Measurements from ENCODE around the gene INTS7.

The INTS7 gene

DNA sequence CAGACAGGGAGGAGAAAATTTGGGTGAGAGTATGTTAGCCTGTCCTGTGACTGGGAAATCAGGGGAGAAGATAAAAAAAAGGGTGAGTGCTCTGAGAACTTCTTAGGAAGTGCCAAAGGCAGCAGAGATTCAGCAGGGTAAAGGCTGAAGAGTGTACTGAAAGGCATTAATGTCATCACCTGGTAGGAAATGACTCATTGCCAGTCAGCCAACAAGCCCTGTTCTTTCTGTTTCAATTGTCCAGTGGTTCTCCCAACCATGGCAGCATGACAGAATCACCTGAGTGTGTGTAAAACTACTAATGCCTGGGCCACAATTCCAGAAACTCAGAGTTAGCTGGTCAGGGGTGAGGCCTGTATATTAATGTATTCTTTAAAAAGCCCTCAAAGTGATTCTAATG, 83.5 kb downstream of the INTS7 start:
- Histone ChIP-seq H3K9ac (ENCODE audit: low read depth, low read length, poor library complexity, severe bottlenecking) (no peak overlapping the region), H4K20me1 (ENCODE audit: insufficient read depth, low read length, poor library complexity, severe bottlenecking) (no peaks in the 10 kb centered on the region), H3K4me1 (ENCODE audit: insufficient read depth, low read length, poor library complexity, severe bottlenecking) (peaks cover 12% of the 10 kb centered on the region), H2AFZ (ENCODE audit: low read length) (no peak overlapping the region), H3K4me3 (ENCODE audit: low read length, poor library complexity, severe bottlenecking) (no peak overlapping the region), H3F3A (ENCODE audit: low read depth) (no peaks in the 10 kb centered on the region), H3K27me3 (ENCODE audit: insufficient read depth, low read length, poor library complexity, severe bottlenecking) (no peaks in the 10 kb centered on the region), H3K9me2 (replicated peaks; ENCODE audit: low read depth, low read length) (no peaks in the 10 kb centered on the region), H3K4me2 (ENCODE audit: low read depth, low read length, poor library complexity, severe bottlenecking) (no peak overlapping the region), H3K79me2 (ENCODE audit: insufficient read depth, low read length) (no peaks in the 10 kb centered on the region), H3K9me3 (ENCODE audit: insufficient read depth, low read depth, low read length) (no peaks in the 10 kb centered on the region), H3K36me3 (ENCODE audit: insufficient read depth, low read length) (peaks cover 6% of the 10 kb centered on the region; the same call in 1 of the 2 replicates)
- no peak for TF ChIP-seq EZH2phosphoT487 (IDR thresholded peaks at IDR 0.05; ENCODE audit: borderline replicate concordance)
- TF ChIP-seq, protein P1, sequence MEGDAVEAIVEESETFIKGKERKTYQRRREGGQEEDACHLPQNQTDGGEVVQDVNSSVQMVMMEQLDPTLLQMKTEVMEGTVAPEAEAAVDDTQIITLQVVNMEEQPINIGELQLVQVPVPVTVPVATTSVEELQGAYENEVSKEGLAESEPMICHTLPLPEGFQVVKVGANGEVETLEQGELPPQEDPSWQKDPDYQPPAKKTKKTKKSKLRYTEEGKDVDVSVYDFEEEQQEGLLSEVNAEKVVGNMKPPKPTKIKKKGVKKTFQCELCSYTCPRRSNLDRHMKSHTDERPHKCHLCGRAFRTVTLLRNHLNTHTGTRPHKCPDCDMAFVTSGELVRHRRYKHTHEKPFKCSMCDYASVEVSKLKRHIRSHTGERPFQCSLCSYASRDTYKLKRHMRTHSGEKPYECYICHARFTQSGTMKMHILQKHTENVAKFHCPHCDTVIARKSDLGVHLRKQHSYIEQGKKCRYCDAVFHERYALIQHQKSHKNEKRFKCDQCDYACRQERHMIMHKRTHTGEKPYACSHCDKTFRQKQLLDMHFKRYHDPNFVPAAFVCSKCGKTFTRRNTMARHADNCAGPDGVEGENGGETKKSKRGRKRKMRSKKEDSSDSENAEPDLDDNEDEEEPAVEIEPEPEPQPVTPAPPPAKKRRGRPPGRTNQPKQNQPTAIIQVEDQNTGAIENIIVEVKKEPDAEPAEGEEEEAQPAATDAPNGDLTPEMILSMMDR (conservative IDR thresholded peaks at IDR 0.05; ENCODE audit: low read length), result no peak

DNA sequence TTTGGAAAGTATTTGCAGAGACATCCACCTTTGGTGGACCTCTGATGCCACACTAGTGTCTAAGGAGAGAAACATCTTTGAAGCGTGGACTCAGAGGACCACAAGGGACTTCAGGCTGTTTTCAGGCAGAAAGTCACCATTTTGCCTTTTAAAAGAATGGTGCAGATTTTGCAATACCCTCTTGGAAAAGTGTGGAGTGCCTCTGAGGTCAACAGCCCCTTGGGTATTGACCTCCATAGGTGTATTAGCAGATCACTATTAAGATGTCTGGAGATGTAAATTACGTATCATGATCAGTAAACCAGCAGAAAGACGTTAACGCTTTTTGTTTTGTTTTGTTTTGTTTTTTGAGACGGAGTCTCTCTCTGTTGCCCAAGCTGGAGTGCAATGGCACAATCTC, 87.0 kb downstream of the INTS7 start:
- peaks cover 17% of the 10 kb centered on the region; the same call in 1 of the 2 replicates for H3K36me3 ChIP-seq (ENCODE audit: insufficient read depth, low read length)
- no peaks in the 10 kb centered on the region for H3K9me2 ChIP-seq (replicated peaks; ENCODE audit: low read depth, low read length)
- no peak overlapping the region for H3K9ac ChIP-seq (ENCODE audit: low read depth, low read length, poor library complexity, severe bottlenecking)
- no peaks in the 10 kb centered on the region for H3K27me3 ChIP-seq (ENCODE audit: insufficient read depth, low read length, poor library complexity, severe bottlenecking)
- H3F3A ChIP-seq (ENCODE audit: low read depth), result no peaks in the 10 kb centered on the region
- peaks cover 12% of the 10 kb centered on the region for H3K4me1 ChIP-seq (ENCODE audit: insufficient read depth, low read length, poor library complexity, severe bottlenecking)
- no peak overlapping the region for H3K4me2 ChIP-seq (ENCODE audit: low read depth, low read length, poor library complexity, severe bottlenecking)
- no peak for TF ChIP-seq EZH2phosphoT487 (IDR thresholded peaks at IDR 0.05; ENCODE audit: borderline replicate concordance)
- TF ChIP-seq, protein P1 (conservative IDR thresholded peaks at IDR 0.05; ENCODE audit: low read length), result no peak
- no peaks in the 10 kb centered on the region for H4K20me1 ChIP-seq (ENCODE audit: insufficient read depth, low read length, poor library complexity, severe bottlenecking)
- H3K4me3 ChIP-seq (ENCODE audit: low read length, poor library complexity, severe bottlenecking), result no peak overlapping the region
- no peaks in the 10 kb centered on the region for H3K9me3 ChIP-seq (ENCODE audit: insufficient read depth, low read depth, low read length)
- H3K79me2 ChIP-seq (ENCODE audit: insufficient read depth, low read length), result no peaks in the 10 kb centered on the region
- H2AFZ ChIP-seq (ENCODE audit: low read length), result no peak overlapping the region

DNA sequence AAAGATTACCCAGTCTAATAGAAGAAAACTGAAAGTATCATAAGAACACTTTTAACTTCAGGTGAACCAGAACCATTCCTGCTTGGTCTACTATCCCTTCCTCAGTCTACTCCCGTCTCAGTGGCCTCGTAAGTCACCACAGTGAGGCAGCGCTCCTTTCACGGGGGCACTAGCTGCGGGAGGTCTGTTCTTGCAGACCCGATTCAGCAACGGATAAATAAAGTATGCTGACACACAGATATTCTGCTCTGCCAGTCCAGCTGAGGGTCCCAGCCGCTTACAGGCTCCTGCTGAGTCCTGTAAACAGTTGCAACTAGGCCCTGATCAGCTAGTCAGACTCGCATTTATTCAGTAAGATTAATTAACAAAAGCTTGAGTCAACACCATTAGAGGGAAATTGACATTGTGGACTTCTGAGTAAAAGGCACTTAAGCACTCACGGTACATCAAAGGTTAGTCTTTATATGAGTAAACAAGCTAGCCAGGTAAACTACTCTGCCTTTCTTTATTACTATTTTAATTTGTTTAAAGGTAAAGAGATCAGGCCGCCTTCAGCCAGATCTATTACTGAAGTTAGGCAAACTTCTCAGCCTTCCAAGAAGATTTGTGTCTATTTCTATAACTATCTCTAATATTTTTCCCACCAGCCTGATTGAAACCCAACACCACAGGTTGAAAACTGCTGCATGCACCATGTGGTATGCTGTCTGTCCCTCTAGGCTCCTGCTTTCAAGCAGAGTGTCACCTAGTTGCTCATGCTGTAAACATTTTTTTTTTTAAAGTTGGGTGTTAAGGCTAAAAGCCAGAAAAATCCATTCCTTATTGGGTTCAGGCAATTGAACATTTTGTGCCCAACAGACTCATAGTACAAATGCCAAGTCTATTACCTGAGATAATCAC, 87.7 kb downstream of the INTS7 start:
- peaks cover 10% of the 10 kb centered on the region for H3K4me1 ChIP-seq (ENCODE audit: insufficient read depth, low read length, poor library complexity, severe bottlenecking)
- no peaks in the 10 kb centered on the region for H3K9me2 ChIP-seq (replicated peaks; ENCODE audit: low read depth, low read length)
- H3K27me3 ChIP-seq (ENCODE audit: insufficient read depth, low read length, poor library complexity, severe bottlenecking), result no peaks in the 10 kb centered on the region
- no peak for TF ChIP-seq EZH2phosphoT487 (IDR thresholded peaks at IDR 0.05; ENCODE audit: borderline replicate concordance)
- TF ChIP-seq, protein P1 (conservative IDR thresholded peaks at IDR 0.05; ENCODE audit: low read length), result no peak
- H3K9me3 ChIP-seq (ENCODE audit: insufficient read depth, low read depth, low read length), result no peaks in the 10 kb centered on the region
- no peak overlapping the region for H3K4me3 ChIP-seq (ENCODE audit: low read length, poor library complexity, severe bottlenecking)
- H3K9ac ChIP-seq (ENCODE audit: low read depth, low read length, poor library complexity, severe bottlenecking), result no peak overlapping the region
- no peak overlapping the region for H3K4me2 ChIP-seq (ENCODE audit: low read depth, low read length, poor library complexity, severe bottlenecking)
- H3K36me3 ChIP-seq (ENCODE audit: insufficient read depth, low read length), result peaks cover 17% of the 10 kb centered on the region; the same call in 1 of the 2 replicates
- H2AFZ ChIP-seq (ENCODE audit: low read length), result no peak overlapping the region
- H4K20me1 ChIP-seq (ENCODE audit: insufficient read depth, low read length, poor library complexity, severe bottlenecking), result no peaks in the 10 kb centered on the region
- no peaks in the 10 kb centered on the region for H3F3A ChIP-seq (ENCODE audit: low read depth)
- no peaks in the 10 kb centered on the region for H3K79me2 ChIP-seq (ENCODE audit: insufficient read depth, low read length)
